Astrocyte of the spinal cord (primary cell): ENCODE results near the gene RAB5A.

Source experiments
- DNase-seq: peaks from one replicate; pipeline ENCODE4 v3.0.0; 2011; ENCODE audit warnings: low read depth, low spot score
- H3K4me3 ChIP-seq: 2 replicates; pipeline ENCODE4 v1.5.1; 2011; ENCODE audit warnings: low read depth, mild to moderate bottlenecking, low read length, moderate library complexity
- CTCF ChIP-seq: IDR thresholded peaks from 2 replicates; pipeline ENCODE4 v1.5.1; 2012; ENCODE audit warnings: low read depth, mild to moderate bottlenecking, low read length, inconsistent platforms
- in situ Hi-C: cut with HindIII; loops from 2 replicates; pipeline ENCODE4 v1.10.0; 2017; ENCODE audit warnings: low sequenced_read_pairs

RAB5A gene

GRCh38 chr3:19907523-19907922 lies 39.4 kb upstream of the RAB5A start:
- DNase-seq = no peak
- no peak for TF ChIP-seq CTCF
- in situ Hi-C loops = no loop called here
- no peak overlapping the region for H3K4me3 ChIP-seq

GRCh38 chr3:19911452-19911851 lies 35.4 kb upstream of the RAB5A start:
- no peak for DNase-seq
- in situ Hi-C loops = no loop called here
- TF ChIP-seq CTCF = no peak

GRCh38 chr3:19917167-19917566 lies 29.7 kb upstream of the RAB5A start:
- H3K4me3 ChIP-seq = no peak overlapping the region
- no peak for DNase-seq
- in situ Hi-C loops = no loop called here
- TF ChIP-seq CTCF = no peak

More at GRCh38 chr3:19911452-19911851, 35.4 kb upstream of the RAB5A start:
- no peak overlapping the region for H3K4me3 ChIP-seq

- H3K4me3 ChIP-seq = no peak overlapping the region
- DNase-seq = no peak
- in situ Hi-C loops = no loop called here
- no peak for TF ChIP-seq CTCF
Measured at GRCh38 chr3:19920401-19921080, 26.4 kb upstream of the RAB5A start.

GRCh38 chr3:19931180-19931692 lies 15.7 kb upstream of the RAB5A start:
- in situ Hi-C loops = no loop called here
- DNase-seq = no peak
- TF ChIP-seq CTCF = no peak
- H3K4me3 ChIP-seq = no peak overlapping the region

- in situ Hi-C loops = no loop called here
- DNase-seq = peak; percentile 8
- TF ChIP-seq CTCF = no peak
- no peak overlapping the region for H3K4me3 ChIP-seq
Measured at GRCh38 chr3:19931767-19932188, 15.1 kb upstream of the RAB5A start.

GRCh38 chr3:19932422-19932821 lies 14.5 kb upstream of the RAB5A start:
- H3K4me3 ChIP-seq = no peak overlapping the region
- in situ Hi-C loops = no loop called here
- no peak for DNase-seq
- TF ChIP-seq CTCF = no peak
